ENCODE results near the gene HIF1AN. TPM values are rescaled to one million over a fixed set of nuclear protein-coding genes. Genes with fewer than 3 reads are reported as not detected.
"Not testable (repeated sequence)": the region's sequence is repeated elsewhere in the genome, so short reads cannot be mapped to it uniquely, and the experiment has no call there.

The HIF1AN gene
- total RNA-seq, 1 donor from 2014 or later: 11.4 TPM

GRCh38 chr10:100565206-100565985, 29.7 kb downstream of the HIF1AN start:
- DNase-seq (ENCODE audit: low spot score in 2 of 2) (no peak), FAIRE-seq (no peak)

DNA sequence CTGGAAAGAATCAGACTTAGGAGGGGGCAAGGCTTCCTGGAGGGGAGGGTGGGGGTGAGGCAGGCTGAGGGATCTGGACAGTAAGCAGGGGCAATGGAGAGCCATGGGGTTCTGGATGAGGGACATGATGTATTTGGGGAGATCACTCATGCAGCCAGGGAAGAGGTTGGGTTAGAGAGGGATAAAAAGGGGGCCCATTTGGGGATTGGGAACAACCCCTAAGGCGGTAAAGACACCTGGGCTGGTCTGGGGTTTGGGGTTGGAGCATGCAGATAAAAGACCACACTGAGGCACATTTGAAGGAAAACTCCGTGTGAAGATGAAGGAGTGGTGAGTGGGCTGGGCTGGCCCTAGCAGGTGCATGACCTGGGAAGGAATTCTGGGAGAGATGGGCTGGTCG, 30.8 kb downstream of the HIF1AN start:
- FAIRE-seq (no peak), DNase-seq (ENCODE audit: low spot score in 2 of 2) (no peak)

- FAIRE-seq: no peak
- no peak for DNase-seq (ENCODE audit: low spot score in 2 of 2)
Observed at GRCh38 chr10:100567249-100567648, 31.5 kb downstream of the HIF1AN start.

- FAIRE-seq (no peak), DNase-seq (ENCODE audit: low spot score in 2 of 2) (no peak)
Observed at GRCh38 chr10:100567826-100568225, 32.1 kb downstream of the HIF1AN start.

DNA sequence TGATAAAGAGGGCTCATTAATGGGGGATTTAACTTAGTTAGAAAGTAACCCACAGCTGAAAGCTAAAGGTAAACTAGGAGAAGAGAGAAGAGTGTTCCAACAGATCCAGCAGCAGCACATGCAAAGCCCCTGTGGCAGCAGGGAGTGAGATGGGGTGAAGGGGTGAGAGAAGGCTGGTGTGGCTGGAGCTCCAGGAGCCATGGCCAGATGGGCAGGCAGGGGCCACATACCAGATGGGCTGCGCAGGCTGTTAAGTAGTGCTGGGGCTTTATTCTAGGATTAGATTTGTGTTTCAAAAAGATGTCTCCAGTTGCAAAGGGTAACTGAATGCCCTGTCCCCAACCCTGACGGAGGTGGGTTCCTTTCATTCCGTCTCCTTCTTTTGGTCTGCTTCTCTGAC, 33.2 kb downstream of the HIF1AN start:
- DNase-seq (ENCODE audit: low spot score in 2 of 2) (no peak), FAIRE-seq (no peak)

DNA sequence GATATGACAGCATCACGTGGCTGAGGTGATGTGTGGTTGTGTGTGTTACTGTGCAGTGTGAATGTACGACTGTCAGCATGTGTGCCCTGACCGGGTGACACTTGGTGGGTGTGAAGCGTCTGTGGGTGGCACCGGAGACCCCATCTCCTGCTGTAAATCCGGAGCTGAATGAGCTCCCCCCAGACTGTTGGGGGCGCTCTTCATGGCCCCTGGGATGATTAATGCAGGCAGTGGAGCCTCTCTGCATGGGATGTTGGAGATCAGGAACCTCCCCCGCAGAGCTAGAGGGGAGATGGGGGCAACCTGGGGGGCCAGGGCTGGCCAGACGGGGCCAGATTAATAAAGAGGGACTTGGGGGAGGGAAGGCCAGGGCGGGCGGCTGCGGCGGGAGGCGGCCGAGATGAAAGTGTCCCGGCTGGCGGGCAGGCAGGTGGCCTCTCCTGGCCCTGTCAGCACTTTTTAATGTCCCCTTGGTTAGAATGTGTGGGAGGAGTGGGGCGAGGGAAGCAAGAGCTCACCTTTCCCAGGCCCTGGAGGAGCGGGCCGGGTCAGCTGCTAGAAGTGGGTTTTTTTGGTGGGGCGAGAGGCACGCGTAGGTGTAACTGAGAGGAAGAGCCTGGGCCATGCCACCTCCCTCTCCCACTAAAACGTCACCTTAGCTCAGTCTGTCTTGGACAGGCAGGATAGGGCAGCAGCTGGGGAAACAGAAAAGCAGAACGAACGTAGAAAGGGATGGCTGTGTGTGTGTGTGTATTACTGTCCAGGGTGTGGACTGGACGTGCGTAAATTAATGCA, 34.1 kb downstream of the HIF1AN start:
- FAIRE-seq (no peak), DNase-seq (ENCODE audit: low spot score in 2 of 2) (no peak)

DNA sequence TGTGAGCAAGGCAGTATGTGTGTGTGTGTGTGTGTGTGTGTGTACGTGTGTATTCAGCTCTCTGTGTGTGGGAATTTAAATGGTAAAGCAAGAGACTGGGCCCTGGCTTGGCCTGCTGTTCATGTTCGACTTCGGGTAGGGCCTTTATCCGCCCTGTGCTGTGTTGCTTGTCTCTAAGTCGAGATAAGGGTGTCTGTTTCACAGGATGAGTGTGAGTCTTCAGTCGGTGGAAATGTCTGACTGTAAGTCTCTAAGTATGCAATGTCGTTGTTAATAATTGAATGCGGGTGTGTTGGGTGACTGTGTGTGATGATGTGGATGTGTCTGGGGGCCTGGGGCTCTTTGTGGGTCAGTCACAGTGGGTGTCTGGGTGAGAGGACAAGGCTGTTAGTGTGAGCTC, 34.8 kb downstream of the HIF1AN start:
- DNase-seq (ENCODE audit: low spot score in 2 of 2) (no peak), FAIRE-seq (no peak)

- DNase-seq (ENCODE audit: low spot score in 2 of 2) (no peak), FAIRE-seq (no peak)
Observed at GRCh38 chr10:100571084-100571856, 35.5 kb downstream of the HIF1AN start.

GRCh38 chr10:100575146-100575545, 39.4 kb downstream of the HIF1AN start:
- DNase-seq (ENCODE audit: low spot score in 2 of 2); FAIRE-seq: not testable (repeated sequence)

GRCh38 chr10:100575585-100576281, 40.0 kb downstream of the HIF1AN start:
- FAIRE-seq (no peak), DNase-seq (ENCODE audit: low spot score in 2 of 2) (no peak)

DNA sequence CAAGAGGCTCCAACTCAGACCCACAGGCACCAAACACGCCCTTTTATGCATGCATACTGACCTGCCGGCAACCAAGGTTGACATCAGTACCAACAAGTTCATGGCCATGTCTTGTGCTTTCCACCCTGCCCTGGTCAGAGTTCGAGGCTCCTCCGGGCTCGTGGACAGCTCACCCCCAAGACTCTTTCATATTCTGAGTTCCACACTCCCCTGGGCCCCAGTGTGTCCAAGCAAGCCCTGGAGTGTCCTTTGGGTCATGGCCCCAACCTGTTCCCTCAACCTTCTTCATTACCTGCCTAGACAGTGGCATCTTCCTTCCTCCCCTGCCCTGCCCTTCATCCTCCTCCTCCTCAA, 40.5 kb downstream of the HIF1AN start:
- FAIRE-seq: no peak
- no peak for DNase-seq (ENCODE audit: low spot score in 2 of 2)

DNA sequence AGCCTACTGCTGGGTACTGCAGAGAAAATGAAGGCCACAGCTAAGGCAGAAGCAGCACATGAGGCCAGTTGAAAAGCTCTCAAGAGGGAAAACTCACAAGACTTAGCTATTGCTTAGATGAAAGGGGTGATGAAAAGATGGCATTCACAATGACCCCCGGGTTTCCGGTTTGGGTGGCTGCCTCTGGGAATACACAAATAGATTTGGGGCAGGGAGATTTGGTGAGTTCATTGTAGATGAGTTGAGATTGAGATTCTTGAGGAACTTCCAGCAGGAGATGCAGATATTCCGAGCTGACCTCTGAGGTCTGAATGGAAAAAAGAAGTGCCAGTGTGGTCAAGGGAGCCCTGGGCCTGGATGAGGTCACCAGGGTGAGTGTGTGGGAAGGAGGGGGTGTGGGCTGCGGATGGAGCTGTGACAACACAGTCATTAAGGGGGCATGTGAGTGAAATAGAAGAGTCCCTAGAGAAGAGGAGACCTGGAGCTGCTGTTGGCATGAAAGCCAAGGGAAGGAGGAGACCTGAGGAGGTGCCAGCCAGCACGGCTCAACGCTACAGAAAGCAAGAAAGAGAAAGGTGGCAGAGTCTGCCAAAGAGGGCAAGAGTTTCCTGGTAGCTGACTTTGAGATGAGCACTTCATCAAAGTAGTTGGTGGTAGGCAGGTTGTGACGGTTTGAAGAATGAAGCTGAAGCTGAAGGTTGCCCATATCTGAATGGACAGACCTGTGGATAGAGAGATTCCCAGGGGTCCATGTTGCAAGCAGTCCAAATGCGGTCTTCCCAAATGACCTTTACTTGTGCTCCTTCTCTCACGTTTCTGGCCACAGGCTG, 43.7 kb downstream of the HIF1AN start:
- FAIRE-seq (no peak), DNase-seq (ENCODE audit: low spot score in 2 of 2) (no peak)

GRCh38 chr10:100586959-100587358, 51.2 kb downstream of the HIF1AN start:
- DNase-seq (ENCODE audit: low spot score in 2 of 2) (no peak), FAIRE-seq (no peak)

DNA sequence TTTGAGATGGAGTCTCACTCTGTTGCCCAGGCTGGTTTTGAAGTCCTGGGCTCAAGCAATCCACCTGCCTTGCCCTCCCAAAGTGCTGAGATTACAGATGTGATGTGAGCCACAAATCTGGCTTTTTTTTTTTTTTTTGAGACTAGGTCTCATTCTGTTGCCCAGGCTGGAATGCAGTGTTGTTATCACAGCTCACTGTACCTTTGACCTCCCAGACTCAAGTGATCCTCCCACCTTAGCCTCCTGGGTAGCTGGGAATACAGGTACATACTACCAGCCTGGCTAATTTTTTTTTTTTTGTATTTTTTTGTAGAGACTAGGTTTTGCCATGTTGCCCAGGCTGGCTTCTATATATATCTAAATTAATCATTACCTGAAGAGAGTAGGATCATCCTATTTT, 62.4 kb downstream of the HIF1AN start:
- DNase-seq (ENCODE audit: low spot score in 2 of 2) (no peak), FAIRE-seq (no peak)

DNA sequence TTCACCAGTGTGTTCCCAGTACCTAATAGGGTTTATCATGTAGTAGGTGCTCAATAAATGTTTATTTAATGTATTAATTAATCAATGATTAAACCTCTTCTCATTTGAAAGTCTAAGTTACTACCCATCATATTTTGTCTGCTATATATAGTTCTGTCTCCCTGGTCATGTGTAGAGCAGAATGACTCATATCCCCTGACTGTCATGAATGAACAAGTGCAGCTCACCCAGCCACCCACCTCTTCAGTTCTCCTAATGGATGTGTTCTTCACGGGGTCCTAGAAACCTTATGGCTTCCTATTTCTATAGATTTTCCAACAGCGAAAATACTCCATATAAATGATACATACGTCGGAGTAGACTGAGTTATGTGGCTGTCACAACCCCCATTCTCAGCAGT, 64.5 kb downstream of the HIF1AN start:
- no peak for DNase-seq (ENCODE audit: low spot score in 2 of 2)
- FAIRE-seq: no peak

GRCh38 chr10:100607439-100607838, 71.7 kb downstream of the HIF1AN start:
- no peak for DNase-seq (ENCODE audit: low spot score in 2 of 2)
- FAIRE-seq: no peak

All from frontal cortex (tissue), 4 donors.